RWPE2 (cell line): Measurements from ENCODE around the gene FOXG1.

ENCODE experiments used
- ATAC-seq: fragments of 200-7000 bp; cut with Tn5 transposase; 3 replicates; pipeline ENCODE4 v1.9.1; 2021; ENCODE audit warnings: low read depth
- DNase-seq: peaks from one replicate; pipeline ENCODE4 v3.0.0-alpha.2; 2020; ENCODE audit warnings: low spot score
- H3K27ac ChIP-seq: fragments of 450-650 bp; 2 replicates; pipeline ENCODE4 v1.5.1; 2017; ENCODE audit warnings: mild to moderate bottlenecking; ENCODE audit not compliant: poor library complexity, severe bottlenecking
- H3K27me3 ChIP-seq: fragments of 250-450 bp; sonication (Bioruptor Pico); 2 replicates; pipeline ENCODE4 v1.5.1; 2021; ENCODE audit warnings: mild to moderate bottlenecking, moderate library complexity; ENCODE audit not compliant: insufficient read depth, poor library complexity, severe bottlenecking
- H3K36me3 ChIP-seq: fragments of 250-450 bp; sonication (Bioruptor Pico); 2 replicates; pipeline ENCODE4 v1.5.1; 2020; ENCODE audit warnings: low read depth, mild to moderate bottlenecking, moderate library complexity
- H3K4me1 ChIP-seq: fragments of 250-450 bp; sonication (Bioruptor Pico); 2 replicates; pipeline ENCODE4 v1.5.1; 2021; ENCODE audit warnings: mild to moderate bottlenecking, moderate library complexity; ENCODE audit not compliant: insufficient read depth, poor library complexity, severe bottlenecking
- H3K4me3 ChIP-seq: fragments of 250-450 bp; sonication (Bioruptor Pico); 2 replicates; pipeline ENCODE4 v1.5.1; 2021; ENCODE audit warnings: mild to moderate bottlenecking, moderate library complexity; ENCODE audit not compliant: severe bottlenecking
- H3K9me3 ChIP-seq: fragments of 250-450 bp; sonication (Bioruptor Pico); 2 replicates; pipeline ENCODE4 v1.5.1; 2021; ENCODE audit warnings: mild to moderate bottlenecking, moderate library complexity; ENCODE audit not compliant: severe bottlenecking
- CTCF ChIP-seq: fragments of 450-650 bp; IDR thresholded peaks from one replicate; pipeline ENCODE4 v1.5.1; 2017; ENCODE audit warnings: mild to moderate bottlenecking, moderate library complexity; ENCODE audit not compliant: poor library complexity, severe bottlenecking

The FOXG1 gene

GRCh38 chr14:28772613-28773012 is 6.0 kb downstream of the FOXG1 start:
- no peak overlapping the region for H3K27ac ChIP-seq
- DNase-seq = no peak
- no peaks in the 10 kb centered on the region for H3K9me3 ChIP-seq
- H3K36me3 ChIP-seq = no peaks in the 10 kb centered on the region
- no peaks in the 10 kb centered on the region for H3K4me1 ChIP-seq
- H3K27me3 ChIP-seq = peaks cover 100% of the 10 kb centered on the region
- no peak for TF ChIP-seq CTCF
- no peak for ATAC-seq
- no peak overlapping the region for H3K4me3 ChIP-seq

- ATAC-seq (no peak), DNase-seq (no peak)
- H3K4me3 ChIP-seq = no peak overlapping the region
- H3K4me1 ChIP-seq = no peaks in the 10 kb centered on the region
- no peaks in the 10 kb centered on the region for H3K36me3 ChIP-seq
- H3K27ac ChIP-seq = no peak overlapping the region
- H3K27me3 ChIP-seq = peaks cover 100% of the 10 kb centered on the region
- H3K9me3 ChIP-seq = no peaks in the 10 kb centered on the region
- no peak for TF ChIP-seq CTCF
These were observed 6.6 kb downstream of the FOXG1 start for GRCh38 chr14:28773176-28773575.

GRCh38 chr14:28773861-28774691 is 7.5 kb downstream of the FOXG1 start:
- Histone ChIP-seq H3K27me3 (peaks cover 100% of the 10 kb centered on the region), H3K4me3 (no peak overlapping the region), H3K4me1 (no peaks in the 10 kb centered on the region), H3K27ac (no peak overlapping the region), H3K9me3 (no peaks in the 10 kb centered on the region), H3K36me3 (no peaks in the 10 kb centered on the region)
- ATAC-seq (peak; percentile 63; the same call in 2 of the 3 replicates), DNase-seq (peak; percentile 61)
- TF ChIP-seq CTCF = no peak

GRCh38 chr14:28774764-28775735 is 8.5 kb downstream of the FOXG1 start:
- Histone ChIP-seq H3K4me3 (no peak overlapping the region), H3K27me3 (peaks cover 100% of the 10 kb centered on the region), H3K36me3 (no peaks in the 10 kb centered on the region), H3K27ac (no peak overlapping the region), H3K4me1 (no peaks in the 10 kb centered on the region), H3K9me3 (no peaks in the 10 kb centered on the region)
- DNase-seq = no peak
- TF ChIP-seq CTCF = no peak
- ATAC-seq = no peak
